Dermis lymphatic vessel endothelial cell (primary cell): ENCODE data around the gene PGLYRP2. TPM values are rescaled to one million over a fixed set of nuclear protein-coding genes. Genes with fewer than 3 reads are reported as not detected.

Experiments
- total RNA-seq: library from RNA; depleted of rRNA; stranded (reverse); fragments of >200 nt; gene quantifications from 2 replicates; pipeline ENCODE4 v1.2.1, GENCODE V29; 2014

Gene PGLYRP2, protein sequence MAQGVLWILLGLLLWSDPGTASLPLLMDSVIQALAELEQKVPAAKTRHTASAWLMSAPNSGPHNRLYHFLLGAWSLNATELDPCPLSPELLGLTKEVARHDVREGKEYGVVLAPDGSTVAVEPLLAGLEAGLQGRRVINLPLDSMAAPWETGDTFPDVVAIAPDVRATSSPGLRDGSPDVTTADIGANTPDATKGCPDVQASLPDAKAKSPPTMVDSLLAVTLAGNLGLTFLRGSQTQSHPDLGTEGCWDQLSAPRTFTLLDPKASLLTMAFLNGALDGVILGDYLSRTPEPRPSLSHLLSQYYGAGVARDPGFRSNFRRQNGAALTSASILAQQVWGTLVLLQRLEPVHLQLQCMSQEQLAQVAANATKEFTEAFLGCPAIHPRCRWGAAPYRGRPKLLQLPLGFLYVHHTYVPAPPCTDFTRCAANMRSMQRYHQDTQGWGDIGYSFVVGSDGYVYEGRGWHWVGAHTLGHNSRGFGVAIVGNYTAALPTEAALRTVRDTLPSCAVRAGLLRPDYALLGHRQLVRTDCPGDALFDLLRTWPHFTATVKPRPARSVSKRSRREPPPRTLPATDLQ
- total RNA-seq, result not detected in 2 replicates

DNA sequence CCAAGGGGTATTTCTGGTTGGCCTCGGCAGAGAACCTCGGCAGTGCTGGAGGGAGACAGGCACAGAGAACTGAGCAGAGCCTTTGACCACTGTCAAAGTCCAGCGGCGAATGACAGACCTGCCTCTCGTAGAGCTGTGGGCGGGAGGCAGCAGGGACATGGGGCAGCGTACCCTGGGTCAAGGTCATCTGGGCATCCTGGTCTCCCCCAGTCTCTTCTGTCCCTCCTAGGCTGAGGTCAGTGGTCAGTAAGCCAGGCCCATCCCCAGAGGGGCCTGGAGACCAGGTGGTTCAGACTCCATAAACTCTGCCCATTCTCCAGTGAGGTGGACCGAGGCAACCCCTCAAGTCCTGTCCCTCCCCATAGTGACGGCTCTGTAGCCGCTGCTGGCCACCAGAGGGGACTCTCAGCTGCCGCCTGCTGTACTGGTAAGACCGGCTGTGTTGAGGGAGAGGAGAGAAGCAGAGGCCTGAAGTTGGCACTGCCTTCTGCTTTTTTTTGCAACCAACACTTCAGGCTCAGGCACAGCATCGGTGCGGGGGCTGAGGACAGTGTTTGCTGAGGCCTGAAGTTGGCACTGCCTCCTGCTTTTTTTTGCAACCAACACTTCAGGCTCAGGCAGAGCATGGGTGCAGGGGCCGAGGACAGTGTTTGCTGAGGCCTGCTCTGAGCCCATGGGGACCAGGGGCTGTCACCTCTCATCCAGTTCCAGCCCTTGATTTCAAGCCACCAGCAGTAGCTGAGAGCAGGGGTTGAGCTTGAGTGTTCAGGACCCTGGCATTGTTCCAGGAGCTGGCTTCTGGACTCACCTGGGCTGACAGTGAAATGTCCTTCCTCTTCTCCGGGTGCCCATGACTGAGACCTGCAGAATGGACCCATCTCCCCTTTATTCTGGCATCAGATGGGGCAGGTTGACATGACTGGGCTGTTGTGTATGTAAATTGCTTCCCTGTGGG is at the start of gene PGLYRP2:
TSS of gene PGLYRP2 (minus strand) at position 111 of the 955 bp plus-strand sequence. CDS start 130 bp downstream, outside the sequence.

DNA sequence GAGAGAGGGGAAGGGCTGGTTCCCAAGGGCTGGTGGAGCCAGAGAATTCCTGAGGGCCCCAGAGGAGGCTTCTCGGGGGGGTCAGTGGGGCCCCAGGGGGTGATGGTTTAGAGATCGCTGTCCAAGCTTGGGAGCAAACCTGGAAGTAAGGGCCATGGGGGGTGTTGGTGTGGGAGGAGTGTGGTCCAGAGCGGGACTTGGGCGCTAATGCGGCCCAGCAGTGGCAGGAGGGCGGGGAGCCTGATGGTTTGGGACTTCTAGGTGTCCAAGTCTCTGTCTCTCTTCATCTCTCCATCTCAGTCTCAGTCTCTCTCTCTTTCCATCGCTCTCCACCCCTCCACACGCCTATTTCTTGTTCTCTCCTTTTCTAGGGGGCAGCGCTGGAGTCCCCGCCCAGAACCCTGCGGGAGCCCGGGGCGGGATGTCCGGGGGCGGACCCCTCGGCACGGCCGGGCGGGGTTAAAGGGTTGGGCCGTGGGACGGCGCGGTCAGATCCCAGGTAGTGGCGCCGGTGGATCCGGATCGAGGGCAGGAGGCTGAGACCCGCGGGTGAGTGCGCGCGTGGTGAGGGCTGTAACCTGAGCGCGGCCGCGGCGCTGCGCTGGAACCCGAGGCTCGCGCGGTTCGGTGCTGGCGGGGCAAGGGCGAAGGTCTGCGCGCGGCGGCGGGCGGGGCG is 28.9 kb upstream of the PGLYRP2 start, which contains the start of gene CYP4F22:
TSS of gene CYP4F22 (plus strand) at position 491 of the 676 bp plus-strand sequence. CDS start 16,812 bp downstream, outside the sequence.

DNA sequence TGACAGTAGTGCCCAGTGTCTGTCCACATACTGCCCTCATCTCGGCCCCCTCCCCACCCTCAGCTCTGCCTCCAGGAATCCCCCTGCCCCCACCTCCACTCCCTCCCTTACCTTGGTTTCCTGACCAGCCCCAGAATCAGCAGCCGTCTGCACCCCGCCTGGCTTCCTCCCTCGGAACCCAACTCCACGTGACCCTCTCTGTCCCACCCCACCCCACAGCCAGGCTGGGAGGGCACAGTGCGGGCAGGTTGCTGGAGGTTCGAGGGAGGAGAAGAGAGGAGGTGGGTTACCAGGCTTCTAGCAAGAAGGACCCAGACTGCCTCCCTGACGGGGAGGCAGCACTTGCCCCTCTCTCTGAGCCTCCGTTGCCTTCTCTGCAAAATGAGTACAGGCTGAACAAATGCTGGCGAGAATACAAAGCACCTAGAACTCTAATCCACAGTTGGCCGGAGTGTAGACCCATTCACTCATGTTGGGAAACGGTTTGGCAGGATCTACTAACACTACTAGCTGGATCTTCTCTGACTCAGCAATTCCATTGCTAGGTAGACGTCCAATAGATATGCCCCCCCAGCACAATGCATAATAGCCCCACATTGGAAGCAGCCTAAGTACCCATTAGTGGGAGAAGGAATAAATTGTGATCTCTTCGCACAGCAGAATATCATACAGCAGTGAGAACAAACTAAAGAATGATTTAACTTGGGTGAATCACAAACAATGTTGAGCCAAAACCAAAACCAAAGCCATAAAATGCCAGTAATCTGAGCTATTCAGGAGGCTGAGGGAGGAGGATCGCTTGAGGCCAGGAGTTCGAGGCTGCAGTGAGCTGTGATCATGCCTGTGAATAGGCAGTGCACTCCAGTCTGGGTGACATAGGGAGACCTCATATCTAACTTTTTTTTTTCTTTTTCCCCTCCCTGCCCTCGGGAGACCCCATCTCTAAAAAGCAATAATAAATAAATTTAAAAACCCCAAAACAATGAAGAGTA is 14.6 kb downstream of the PGLYRP2 start, which contains the start of gene RASAL3:
TSS of gene RASAL3 (minus strand) at position 151 of the 992 bp plus-strand sequence. CDS start 186 bp downstream, outside the sequence.

DNA sequence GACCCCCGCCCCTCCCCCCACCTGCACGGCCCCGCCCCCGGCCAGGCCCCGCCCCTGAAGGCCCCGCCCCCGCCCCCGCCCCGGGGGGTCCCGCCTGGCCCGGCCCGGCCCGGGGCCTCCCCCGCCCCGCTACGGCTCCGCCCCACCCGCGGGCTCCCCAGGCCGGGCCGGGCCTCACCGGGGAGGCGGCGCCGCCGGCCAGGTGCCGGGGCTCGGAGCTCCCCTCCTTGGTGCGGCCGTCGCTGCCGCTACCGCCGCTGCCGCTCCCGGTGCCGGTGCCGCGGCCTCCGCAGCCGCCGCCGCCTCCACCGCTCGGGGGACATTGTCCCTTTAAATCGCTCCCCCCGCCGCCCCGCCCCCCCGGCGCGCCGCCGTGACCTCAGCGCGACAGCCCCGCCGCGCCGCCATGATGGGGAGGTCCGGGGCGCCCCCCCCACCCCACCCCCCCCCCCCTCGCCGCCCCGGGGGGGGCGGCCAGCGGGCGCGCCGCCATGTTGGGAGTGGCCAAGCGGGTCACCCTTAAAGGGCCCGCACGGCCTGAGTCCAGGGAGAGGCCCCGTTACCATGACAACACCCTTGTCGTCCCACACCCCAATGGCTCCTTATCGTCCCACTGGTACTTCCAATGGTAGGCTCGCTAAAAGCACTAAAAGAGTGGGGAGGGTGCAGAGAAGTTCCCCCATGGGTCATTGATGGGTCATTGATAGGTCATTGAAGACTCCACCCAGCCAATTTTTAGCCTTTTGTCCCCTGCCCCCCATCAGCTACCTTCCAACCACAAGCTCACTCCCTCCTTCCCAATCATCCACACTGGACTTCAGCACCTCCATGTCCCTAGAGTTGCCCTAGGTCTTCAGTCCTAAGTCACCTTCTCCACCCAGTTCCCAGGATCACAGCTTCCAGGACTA is 29.4 kb downstream of the PGLYRP2 start, which contains the start of gene WIZ:
TSS of gene WIZ (minus strand) at position 337 of the 908 bp plus-strand sequence. CDS start 1,649 bp downstream, outside the sequence.

Other genes with a start within 250 kb of the PGLYRP2 start
- gene EPHX3, start 247.1 kb downstream of the PGLYRP2 start, total RNA-seq, result 0.09 and 0.11 TPM in 2 replicates
- 9.2 and 9.8 TPM in 2 replicates for gene BRD4, start 147.0 kb downstream of the PGLYRP2 start, total RNA-seq
- 15.6 and 18.5 TPM in 2 replicates for gene AKAP8, start 99.7 kb downstream of the PGLYRP2 start, total RNA-seq
- gene AKAP8L, start 60.5 kb downstream of the PGLYRP2 start, total RNA-seq, result 43.7 and 51.1 TPM in 2 replicates
- 3.9 and 4.6 TPM in 2 replicates for gene WIZ, start 29.5 kb downstream of the PGLYRP2 start, total RNA-seq
- gene RASAL3, start 15.0 kb downstream of the PGLYRP2 start, total RNA-seq, result 11.8 and 18.0 TPM in 2 replicates
- gene CYP4F22, start 29.0 kb upstream of the PGLYRP2 start, total RNA-seq, result not detected in 2 replicates
- not detected in 2 replicates for gene CYP4F8, start 135.7 kb upstream of the PGLYRP2 start, total RNA-seq
- not detected in 2 replicates for gene CYP4F3, start 161.4 kb upstream of the PGLYRP2 start, total RNA-seq
- gene CYP4F12, start 193.6 kb upstream of the PGLYRP2 start, total RNA-seq, result not detected in 2 replicates
- not detected in 2 replicates for gene OR10H2, start 248.5 kb upstream of the PGLYRP2 start, total RNA-seq